Islet of Langerhans (tissue), 1 donor: ENCODE results near the gene NAPEPLD.
"Not testable (repeated sequence)": the region's sequence is repeated elsewhere in the genome, so short reads cannot be mapped to it uniquely, and the experiment has no call there.

Experiments used
- FAIRE-seq: peaks from one replicate; lab custom pipeline; 2011; peaks lifted over from hg19 to GRCh38; lab: Jason Lieb, UNC

Gene NAPEPLD

DNA sequence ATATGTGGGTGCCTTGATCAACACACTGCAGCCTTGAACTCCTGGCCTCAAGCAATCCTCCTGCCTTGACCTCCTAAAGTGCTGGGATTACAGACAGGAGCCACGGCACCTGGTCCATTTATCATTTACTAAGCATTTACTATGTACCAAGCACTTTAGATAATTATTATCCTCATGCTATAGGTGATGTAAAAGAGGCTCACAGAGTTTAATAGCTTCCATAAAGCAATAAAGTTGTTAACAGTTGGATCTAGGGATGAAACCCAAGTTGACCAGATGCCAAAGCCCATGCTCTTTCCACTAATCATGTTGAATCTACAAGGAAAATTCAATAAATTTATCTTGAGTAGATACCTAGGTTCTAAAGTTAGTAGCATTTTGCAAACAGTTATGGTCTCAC lies 5.0 kb downstream of the NAPEPLD start:
- no peak for FAIRE-seq

DNA sequence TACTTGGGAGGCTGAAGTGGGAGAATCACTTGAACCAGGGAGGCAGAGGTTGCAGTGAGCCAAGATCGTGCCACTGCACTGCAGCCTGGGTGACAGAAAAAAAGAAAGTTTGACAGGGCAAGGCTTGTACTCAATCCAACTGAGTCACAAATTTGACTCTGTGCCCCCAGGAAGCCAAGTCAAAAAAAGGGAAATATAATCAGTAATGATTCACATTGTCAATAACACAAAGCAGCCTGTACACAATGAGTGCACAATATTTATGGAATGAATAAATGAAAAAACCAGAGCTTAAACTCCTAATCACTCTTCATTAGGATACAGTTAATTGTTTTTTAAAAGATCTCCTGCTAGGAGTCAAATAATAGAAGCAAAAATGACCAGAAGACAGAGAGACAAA lies 6.4 kb downstream of the NAPEPLD start:
- no peak for FAIRE-seq

DNA sequence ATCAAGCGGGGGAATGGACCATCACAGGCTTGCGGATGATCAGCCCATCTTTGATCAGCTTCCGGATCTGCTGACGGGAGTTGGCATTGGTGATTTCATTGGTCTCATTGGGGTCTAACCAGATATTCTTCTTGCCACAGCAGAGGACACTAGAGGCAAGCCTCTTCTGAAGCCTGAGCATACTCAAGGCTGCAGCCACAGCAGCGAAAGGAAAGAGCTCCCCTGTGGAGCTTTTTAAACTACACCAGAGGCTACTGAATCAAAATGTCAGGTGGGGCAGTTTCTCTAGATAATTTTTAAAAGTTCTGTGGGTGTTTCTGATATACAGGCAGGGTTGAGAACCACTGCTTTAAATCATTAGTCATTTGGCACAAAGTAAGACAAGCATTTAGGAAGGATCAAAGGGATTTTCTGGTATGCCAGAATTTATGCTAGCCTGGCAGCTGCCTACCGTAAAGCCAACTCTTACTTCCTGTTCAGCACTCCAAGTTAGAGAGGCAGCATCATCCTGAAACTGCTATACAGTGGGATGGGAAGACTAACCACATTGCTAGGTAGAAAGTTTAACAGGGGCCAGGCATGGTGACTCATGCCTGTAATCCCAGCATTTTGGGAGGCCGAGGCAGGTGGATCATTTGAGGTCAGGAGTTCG lies 7.0 kb downstream of the NAPEPLD start:
- no peak for FAIRE-seq

DNA sequence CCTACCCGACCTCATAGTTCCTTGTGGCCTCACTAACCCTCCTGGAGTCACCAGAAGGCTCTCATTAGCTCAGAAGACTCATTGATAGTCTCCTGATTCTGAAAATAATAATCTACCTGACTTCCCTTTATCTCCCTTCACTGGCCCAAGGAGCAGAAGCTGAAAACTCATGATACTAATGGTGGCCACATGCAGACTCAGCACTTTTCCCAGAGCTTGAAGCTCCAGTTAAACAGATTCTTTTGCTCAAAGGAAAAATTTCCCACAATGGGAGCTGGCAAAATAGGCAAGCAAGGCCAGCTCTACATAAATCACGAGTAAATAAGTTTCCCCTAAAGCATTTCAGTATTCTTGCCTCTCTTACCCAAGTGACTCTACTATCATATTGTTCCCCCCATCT lies 8.2 kb downstream of the NAPEPLD start:
- no peak for FAIRE-seq

DNA sequence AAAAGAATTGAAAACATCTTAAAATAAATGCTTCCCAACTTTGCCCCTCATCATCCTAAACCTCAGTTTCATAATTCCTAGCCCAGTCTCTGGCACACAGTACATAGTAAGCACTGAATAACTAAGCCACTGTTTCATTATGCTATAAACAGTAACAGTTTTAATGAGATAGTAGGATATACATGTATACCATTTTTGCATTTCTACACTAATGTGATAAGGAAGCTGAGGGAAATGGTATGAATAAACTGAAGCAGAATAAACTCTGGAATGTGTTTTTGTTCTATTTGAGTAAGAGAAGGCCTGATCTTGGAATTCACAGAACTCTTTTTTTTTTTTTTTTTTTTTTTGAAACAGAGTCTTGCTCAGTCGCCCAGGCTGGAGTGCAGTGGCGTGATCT lies 8.8 kb downstream of the NAPEPLD start:
- no peak for FAIRE-seq

DNA sequence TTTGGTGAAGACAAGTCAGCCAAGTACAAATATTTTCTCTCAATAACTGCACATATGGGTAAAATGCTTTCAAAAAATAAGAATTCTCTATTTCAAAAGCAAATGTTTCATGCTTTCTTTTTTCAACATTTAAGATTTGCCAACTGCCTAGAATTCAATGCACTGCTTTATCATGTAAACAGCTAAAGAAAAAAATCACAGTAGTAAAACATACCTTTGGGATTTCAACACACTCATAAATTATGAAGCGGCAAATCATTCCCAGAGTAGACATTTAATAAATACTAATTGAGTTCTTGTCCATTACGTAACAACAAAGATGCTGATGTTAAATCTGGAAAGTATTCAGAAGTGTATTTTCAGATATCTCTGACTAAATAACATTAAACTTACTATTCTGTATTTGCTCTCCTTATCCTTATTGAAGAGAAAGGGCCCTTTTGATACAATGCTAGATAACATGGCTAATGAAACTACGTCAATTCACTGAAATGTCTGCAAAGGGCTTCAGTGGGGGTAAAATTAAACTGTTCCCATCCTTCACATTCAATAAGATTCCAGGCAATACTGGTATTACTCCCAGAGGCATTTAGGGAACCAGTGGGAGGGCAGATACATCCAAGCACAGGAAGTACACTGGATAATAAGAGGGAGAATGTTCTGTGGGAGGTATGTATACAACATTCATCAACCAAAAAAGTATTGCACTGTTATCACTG lies 13.9 kb downstream of the NAPEPLD start:
- FAIRE-seq = no peak

DNA sequence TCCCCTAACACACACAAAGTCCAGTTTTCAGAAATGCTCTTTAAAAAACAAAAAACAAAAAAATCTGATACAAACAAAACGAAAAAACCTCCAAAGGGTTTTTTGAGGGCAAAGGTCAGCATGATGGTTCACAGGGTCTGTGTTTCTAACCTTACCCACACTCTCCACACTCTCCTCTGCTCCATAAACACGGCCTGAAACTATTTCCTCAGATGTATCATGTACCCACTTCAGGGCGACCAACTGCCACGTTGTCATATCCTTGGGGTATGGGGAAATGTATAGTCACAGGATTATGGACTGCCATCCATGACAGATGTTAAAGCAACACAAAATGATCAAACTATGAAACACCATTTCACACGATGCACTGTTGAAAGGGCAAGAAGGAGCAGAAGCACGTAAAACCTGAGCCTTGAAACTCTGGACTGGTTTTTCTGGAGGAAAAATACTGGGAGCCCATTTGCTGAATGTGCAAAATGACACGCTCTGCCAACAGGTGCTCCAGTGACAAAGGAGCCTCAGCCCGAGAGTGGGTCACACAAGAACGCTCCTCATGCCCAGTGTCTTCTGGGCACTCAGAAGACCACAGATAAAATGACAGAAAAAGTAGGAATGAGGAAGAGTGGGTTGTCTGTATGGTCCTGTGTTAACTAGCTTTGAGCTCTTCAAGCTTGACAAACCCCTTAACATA lies 15.8 kb downstream of the NAPEPLD start:
- no peak for FAIRE-seq

DNA sequence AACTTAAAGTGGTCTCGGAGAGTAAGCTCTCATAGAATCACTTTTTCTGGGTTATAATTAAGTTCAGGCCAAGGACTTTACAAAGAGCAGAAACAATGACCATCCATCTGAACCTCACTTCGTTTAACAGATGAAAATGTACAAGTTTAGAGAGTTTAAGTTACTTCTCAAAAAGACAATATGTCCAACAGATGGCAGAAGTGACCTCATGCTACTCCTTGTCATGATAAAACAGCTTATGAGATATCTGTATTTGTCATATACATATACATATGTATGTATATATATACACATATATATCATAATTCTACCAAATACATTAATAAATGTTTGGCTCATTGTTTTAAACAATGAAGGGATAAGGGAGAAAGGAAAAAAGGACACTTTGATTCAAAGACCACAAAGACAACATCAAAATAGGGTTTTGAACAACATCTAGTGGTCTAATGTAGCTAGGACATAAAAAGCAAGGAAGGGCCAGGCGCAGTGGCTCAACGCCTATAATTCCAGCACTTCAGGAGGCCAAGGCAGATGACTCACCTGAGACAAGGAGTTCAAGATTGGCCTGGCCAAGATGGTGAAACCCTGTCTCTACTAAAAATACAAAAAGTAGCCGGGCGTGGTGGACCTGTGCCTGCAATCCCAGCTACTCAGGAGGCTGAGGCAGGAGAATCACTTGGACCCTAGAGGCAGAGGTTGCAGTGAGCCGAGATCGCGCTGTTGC lies 17.8 kb downstream of the NAPEPLD start:
- no peak for FAIRE-seq

DNA sequence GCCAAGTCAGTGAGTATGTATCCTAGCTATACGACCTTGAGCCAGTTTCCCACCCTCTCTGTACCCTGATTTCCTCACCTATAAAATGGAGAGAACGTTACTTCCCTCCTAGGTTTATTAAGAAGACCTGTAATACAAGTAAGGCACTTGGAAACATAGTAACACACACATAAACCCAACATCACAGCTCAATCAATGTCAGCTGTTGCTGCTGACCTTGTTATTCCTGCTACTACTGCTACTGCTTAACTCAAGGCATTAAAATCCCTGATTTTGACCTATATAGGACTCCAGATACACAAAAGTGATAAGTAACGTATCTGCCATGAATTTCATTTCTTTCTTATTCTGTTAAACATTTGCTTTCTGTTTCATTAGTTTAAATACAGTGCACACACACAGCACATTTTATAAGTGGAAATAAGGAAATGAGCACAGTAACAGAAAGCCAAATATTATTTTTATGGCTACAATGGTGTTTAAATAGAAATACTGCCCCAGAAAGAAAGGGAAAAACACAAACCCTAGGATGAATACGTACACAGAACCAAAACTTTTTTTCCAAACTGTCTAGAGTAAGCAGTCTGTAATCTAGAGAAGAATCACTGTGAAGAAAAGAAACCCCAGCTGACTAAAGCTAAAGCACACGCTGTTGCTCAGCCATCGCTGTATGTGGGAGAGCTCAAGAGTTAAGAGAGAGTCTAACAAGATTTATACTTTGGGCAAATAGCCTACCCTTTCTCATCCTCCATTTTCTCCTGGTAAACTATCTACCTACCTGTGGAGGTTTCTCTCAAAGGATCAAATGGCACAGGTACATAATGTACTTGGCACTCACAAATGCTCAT lies 19.0 kb downstream of the NAPEPLD start:
- FAIRE-seq = no peak

DNA sequence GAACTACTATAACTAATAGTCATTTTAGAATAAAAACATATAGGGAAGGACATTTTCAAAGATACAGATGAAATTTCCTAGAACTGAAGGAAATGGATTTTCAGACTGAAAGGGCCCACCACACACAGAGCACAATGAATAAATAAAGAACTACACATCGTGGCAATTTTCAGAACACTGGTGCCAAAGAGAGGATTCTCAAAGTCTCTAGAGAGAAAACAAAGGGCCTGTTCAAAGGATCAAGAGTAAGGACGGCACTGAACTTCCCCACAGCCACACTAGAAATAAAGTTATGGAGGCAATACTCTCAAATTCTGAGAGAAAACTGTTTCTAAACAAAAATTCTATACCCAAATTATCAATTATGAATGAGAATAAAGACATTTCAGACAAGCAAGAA lies 21.9 kb downstream of the NAPEPLD start:
- FAIRE-seq = no peak

DNA sequence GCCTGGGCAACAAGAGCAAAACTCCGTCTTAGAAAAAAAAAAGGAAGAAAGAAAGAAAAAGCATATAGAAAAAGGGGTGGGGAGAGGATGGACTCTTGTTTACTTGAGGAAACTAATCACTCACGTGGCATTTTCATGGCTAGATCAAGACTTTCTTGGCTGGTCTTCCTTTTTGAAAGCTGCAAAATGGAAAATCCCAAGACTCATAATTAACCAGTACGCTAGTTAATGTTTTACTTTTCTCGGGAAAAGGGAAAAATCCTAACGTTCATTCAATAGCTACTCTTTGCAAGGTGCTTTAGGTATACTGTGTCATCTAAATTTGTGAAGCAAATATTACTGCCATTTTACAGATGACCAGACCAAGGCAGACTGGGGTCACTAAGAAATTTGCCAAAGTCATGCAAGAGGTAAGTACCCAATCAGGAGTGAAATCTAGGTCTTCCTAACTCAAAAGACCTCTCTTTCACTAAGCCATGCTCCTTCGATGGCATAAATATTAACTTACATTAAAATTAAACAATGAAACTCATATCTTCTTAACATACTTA lies 24.4 kb downstream of the NAPEPLD start:
- FAIRE-seq = no peak

DNA sequence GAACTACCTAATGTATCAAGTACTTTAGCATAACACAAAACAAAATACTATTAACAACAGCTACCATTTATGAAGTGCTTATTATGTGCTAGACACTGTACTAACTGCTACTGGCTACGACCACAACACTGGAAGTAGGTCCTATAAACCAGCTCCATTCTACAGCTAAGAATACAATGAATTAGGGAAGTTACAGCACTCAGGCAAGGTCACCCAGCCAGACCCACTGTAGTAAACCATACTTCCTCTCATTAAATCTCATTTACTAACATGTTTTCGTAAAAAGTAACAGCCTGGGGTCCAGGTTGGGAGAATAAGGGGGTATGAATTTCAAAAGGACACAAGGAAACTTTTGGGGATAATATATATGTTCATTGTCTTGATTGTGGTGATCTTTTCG lies 25.4 kb downstream of the NAPEPLD start:
- no peak for FAIRE-seq

DNA sequence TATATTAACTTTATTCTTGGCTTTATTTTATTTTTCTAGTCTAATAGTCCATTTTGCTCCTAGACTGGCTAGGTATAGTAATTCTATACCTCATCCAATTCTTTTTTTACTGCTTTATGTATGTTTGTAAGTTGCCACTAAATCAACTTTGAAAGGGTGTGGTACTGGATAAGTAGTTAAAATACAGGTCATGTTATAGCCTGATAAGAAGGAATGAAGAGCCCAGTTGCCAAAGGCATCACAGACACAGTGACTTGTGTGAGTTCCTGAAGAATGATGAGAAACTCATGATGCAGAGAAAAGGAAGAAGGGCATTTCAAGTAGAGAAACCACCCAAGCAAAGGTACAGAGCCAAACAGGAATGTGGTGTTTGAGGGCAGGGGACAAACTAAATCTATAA lies 27.3 kb downstream of the NAPEPLD start:
- FAIRE-seq = no peak

DNA sequence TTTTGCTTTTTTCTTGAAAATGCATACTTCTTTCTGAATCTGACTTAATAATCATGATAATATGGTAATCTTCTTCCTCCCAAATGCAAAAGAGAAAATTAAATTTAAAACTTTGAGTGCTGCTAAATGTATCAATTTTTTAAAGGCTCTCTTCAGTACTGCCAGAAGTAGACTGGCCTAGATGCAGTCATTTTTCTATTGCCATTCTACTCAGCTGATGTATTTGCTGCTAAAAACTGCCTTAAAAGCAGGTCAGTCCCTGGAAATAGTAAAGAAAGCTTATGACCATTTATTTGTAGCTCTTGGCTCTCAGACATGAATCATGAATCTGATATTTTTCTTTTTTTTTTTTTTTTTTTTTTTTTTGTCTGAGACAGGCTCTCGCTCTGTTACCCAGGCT lies 28.5 kb downstream of the NAPEPLD start:
- no peak for FAIRE-seq

DNA sequence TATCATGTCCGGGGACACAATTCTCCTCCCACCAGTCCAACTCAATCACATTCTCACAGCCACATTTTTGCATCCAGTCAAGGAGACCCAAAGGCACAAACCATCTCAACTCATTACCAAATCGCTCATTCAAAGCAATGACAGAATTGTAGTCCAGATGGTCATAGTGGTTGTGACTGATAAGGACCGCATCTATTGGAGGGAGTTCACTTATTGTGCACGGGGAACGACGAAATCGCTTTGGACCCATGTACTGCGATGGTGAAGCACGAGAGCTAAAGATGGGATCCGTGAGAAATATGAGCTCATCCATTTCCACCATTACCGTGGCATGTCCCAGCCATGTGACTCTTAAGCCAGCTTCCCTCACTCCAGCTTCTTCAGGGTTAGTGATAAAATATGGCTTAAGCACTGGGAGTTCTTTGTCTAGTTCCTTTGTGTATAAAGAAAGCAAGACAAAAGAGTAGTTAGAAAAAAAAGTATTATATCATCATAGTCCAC lies 29.1 kb downstream of the NAPEPLD start:
- FAIRE-seq = no peak

DNA sequence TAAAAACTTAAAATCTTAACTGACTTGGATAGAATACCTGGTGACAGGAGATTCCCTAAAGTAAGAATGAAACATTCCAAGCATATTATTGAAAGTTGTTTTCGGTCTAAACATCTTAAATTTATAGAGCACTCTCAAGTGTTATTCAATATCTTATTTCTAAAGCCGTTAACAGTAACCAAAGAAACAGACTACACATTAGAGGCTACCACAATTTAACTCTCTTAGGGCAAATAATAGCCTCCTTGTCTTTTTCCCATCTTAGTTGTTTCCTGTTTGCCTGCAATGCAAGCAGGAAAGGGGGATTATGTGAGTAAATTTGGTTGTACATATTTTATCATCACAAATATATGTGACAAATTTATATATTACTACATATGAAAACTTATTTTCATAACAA lies 31.4 kb downstream of the NAPEPLD start:
- FAIRE-seq = no peak

DNA sequence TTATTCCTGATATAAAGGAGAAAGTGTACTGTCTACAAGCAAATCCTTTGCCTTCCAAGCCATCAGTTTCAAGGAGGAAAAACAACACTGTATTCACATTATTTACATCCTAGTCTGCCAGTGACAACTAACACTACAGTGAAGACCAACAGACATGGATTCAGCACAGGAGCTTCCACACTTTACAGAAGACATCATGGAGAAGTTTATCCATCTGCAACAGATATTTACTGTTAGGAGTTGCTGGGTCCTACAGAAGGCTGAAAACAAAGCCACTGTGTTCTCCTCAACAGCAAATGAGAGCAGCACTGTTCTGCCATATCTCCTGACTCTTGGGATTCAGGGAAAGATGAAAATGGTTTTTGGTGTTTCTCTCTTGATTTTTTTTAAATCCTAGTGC lies 31.9 kb downstream of the NAPEPLD start:
- FAIRE-seq = no peak

DNA sequence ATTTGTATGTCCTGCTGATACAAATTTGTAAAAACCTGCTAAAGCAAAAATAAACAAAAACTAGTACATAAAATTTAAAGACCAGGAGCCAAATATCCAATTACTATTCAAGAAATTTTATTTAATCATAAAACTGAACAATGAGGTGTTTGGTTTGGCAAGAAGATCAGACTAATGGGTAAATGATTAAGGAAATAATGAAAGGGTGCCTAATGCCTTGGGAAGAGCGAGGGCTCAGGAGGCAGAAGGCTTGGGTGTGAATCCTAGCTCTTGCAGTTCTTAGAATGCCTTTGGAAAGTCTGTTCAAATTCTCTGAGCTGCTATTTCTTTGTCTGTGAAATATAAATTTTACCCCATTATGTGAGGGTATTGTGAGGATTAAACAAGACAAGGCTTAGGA lies 32.4 kb downstream of the NAPEPLD start:
- FAIRE-seq = no peak

DNA sequence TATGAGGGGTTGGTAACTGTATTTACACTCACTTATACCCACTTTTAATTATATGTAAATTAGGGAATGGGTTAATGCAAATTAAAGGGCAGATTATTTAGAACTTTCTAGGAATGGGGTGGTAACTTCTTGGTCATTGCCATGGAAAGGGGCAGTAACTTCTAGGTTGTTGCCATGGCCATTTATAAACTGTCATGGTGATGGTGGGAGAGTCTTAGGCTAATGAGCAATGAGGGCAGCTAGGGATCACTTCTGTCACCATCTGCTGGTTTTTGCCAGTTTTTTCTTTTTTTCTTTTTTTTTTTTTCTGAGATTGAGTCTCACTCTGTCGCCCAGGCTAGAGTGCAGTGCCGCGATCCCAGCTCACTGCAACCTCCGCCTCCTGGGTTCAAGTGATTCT lies 33.1 kb downstream of the NAPEPLD start:
- no peak for FAIRE-seq

DNA sequence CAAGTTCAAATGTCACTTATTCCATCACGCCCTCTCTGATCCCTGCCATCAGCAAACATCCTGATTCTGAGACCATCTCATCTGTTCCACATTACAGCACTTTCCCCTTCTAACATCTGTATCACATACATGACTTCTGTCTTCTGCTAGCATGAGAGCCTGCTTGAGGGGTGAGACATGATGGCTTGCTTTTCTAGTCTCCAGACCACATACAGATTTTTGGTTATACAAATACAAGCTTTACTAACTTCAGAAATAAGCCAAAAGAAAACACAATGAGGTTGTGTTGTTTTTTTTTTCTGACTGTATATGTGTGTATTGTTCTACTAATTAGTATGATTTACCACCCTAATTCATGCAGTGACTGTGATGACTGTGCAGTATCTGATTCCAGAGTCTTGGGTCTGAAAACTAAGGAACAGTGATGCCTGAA lies 34.3 kb downstream of the NAPEPLD start:
- no peak for FAIRE-seq

DNA sequence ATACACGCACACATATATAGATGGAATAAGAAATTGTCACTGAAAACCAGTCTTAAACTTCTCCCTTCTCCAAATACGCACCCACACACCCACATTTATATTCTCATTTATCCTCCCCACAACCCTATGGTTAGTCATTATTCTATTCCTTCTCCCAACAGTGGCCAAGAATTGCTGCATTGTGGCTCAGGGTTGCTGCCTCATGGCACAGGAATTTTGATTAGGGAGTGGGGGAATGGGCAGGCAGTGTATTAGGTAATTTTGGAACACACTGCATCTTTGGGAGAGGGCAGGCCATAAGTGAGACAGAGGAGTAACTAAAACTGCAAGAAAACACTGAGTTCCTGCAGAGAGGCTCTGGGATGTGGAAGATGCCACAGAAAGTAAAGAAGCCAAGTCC lies 35.7 kb downstream of the NAPEPLD start:
- FAIRE-seq = no peak

DNA sequence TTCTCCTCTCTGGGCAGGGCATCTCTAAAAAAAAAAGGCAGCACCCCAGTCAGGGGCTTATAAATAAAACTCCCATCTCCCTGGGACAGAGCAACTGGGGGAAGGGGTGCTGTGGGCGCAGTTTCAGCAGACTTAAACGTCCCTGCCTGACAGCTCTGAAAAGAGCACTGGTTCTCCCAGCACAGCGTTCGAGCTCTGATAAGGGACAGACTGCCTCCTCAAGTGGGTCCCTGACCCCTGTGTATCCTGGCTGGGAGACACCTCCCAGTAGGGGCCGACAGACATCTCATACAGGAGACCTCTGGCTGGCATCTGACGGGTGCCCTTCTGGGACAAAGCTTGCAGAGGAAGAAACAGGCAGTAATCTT lies 42.2 kb downstream of the NAPEPLD start:
- FAIRE-seq = not testable (repeated sequence)
